Measurements from ENCODE around the gene MNX1.

Gene MNX1

DNA sequence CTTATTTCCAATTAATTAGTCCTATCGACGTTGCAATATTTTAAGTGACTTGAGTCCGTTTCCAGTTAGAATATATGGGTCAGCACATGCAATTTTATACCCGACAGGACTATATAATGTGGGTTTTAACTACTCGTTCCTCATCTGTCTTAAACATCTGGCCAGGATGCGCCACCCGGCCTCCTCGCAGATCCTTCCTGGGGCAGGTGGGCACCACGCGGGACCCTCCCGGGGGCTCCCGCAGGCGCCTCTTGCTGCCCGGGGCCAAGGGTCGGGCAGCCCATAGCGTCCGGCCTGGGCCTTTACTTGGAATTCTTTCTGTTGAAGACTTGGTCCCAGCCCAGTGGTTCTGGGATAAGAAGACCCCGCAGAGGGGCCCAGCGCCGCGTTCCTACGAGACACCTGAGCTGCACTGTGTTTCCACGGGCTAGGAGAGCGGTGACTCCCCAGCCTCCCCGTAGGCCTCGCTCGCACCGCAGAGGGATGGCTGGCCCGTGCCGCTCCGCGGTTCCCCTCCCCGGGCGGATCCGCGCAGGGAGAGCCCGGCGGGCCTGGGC lies 10.1 kb upstream of the MNX1 start:
- TF ChIP-seq, protein P1, sequence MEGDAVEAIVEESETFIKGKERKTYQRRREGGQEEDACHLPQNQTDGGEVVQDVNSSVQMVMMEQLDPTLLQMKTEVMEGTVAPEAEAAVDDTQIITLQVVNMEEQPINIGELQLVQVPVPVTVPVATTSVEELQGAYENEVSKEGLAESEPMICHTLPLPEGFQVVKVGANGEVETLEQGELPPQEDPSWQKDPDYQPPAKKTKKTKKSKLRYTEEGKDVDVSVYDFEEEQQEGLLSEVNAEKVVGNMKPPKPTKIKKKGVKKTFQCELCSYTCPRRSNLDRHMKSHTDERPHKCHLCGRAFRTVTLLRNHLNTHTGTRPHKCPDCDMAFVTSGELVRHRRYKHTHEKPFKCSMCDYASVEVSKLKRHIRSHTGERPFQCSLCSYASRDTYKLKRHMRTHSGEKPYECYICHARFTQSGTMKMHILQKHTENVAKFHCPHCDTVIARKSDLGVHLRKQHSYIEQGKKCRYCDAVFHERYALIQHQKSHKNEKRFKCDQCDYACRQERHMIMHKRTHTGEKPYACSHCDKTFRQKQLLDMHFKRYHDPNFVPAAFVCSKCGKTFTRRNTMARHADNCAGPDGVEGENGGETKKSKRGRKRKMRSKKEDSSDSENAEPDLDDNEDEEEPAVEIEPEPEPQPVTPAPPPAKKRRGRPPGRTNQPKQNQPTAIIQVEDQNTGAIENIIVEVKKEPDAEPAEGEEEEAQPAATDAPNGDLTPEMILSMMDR (IDR thresholded peaks at IDR 0.05) = no peak
- peaks cover 100% of the 10 kb centered on the region for H3K27me3 ChIP-seq
- peaks cover 21 to 39% of the 10 kb centered on the region in 2 experiments for H3K4me1 ChIP-seq (ENCODE audit: control insufficient read depth in 1 of 2, insufficient read depth in 1 of 2, low read depth in 1 of 2, low read length in 1 of 2)
- no peaks in the 10 kb centered on the region for H3K9me3 ChIP-seq
- no peaks in the 10 kb centered on the region for H3K36me3 ChIP-seq
- peak overlapping the region; percentile 45 to 53 for H3K4me3 ChIP-seq (ENCODE audit: low read depth in 1 of 2, low read length in 1 of 2)
- no peak overlapping the region for H3K27ac ChIP-seq

DNA sequence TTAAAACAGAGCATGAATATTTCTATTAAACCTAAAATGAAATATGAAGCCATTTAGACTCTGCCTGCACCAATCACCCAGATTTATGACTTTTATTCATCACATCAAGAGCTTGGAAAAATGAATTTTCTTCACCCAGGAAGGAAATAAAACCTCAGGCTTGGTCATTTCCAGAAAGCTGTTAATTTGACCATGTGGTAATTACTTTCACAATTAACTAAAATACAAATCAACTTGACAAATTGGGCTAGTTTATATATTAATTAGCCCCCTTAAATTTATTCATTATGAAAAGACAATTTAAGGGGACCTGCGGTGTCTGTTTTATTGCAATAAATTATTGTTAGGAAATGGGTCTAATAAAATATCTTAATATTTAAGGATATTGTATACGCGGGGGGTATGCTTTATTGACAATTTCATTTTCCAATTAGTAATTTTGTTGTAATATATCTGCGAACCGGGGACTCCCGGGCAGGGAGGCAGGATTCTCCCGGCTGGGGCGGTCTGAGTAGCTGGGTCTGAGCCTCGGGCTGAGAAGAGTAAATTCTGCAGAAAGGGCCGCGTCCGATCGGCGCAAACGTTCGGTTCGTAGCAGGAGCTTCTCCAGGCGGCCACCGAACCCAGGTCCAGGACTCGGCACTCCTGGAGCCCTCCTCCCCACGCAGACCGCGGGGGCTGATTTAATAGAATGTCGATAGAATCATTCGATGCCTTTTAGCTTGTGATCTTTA lies 9.4 kb upstream of the MNX1 start:
- TF ChIP-seq, protein P1 (IDR thresholded peaks at IDR 0.05) = no peak
- Histone ChIP-seq H3K9me3 (no peaks in the 10 kb centered on the region), H3K4me1 (ENCODE audit: control insufficient read depth in 1 of 2, insufficient read depth in 1 of 2, low read depth in 1 of 2, low read length in 1 of 2) (peaks cover 21 to 39% of the 10 kb centered on the region in 2 experiments), H3K4me3 (ENCODE audit: low read depth in 1 of 2, low read length in 1 of 2) (peak overlapping the region in 1 of 2 experiments; percentile 53), H3K27me3 (peaks cover 100% of the 10 kb centered on the region), H3K36me3 (no peaks in the 10 kb centered on the region), H3K27ac (no peak overlapping the region)

DNA sequence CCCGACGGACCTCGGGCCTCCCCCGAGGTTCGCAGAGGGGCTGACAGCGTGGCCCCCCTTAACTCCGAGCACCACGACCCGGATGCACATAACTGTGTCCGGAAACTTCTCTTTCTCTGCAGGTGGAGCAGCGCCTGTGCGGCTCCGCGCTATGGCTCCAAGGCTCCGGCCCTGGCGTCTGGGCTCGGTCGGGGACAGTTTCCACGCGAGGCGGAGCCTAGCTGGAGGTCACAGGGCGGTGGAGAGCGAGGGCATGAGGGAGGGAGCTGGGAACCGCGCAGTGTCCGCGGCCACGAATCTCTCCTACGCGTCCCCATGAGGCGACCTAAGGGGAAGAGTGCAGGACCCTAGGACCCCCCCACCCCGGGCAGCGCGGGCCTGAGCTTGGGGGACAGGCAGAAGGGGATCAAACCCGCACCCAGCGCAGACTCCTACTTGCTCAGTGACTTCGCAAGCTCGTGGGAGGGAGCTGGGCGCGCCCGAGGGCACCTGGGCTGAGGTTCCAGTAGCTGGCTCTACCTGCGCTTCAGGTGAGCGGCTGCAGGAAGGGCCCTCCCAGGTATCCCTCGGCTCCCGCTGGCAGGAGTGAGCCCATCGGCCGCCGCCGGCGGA lies 8.6 kb upstream of the MNX1 start:
- Histone ChIP-seq H3K27me3 (peaks cover 100% of the 10 kb centered on the region), H3K27ac (no peak overlapping the region), H3K4me1 (ENCODE audit: control insufficient read depth in 1 of 2, insufficient read depth in 1 of 2, low read depth in 1 of 2, low read length in 1 of 2) (peaks cover 21 to 39% of the 10 kb centered on the region in 2 experiments), H3K4me3 (ENCODE audit: low read depth in 1 of 2, low read length in 1 of 2) (peak overlapping the region; percentile 6 to 8), H3K36me3 (no peaks in the 10 kb centered on the region), H3K9me3 (no peaks in the 10 kb centered on the region)
- TF ChIP-seq, protein P1 (IDR thresholded peaks at IDR 0.05) = no peak

DNA sequence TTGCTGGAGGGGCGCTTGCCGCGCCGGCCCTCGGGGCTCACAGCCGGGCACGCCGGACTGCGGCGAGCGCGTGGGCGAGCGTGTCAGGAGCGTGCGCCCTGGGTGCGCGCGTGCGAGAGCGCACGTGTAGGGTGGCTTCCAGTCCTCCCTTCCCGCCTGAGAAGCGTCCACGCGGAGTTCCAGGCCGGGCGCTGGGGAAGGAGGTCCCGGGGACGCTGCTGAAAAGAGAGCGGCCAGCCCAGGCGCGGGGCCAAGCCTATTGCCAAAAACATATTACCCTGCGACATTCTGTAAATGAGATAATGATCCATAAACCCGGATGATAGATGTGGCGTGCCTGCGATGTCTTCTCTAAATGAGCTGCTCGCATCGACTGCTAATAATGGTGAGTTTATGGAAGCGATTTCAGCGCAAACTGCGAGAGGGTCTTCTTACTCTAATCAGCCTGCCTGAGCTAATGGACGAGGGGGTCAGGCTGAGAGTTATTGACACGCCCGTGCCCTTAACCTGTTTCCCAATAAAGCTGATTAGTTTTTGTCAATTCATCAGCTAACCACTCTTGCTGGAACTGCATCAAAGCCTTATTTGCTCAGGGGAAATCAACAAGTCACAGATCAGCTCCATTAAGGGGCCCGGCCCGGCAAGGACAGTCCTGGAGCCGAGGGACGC lies 8.0 kb upstream of the MNX1 start:
- peak overlapping the region; percentile 6 to 8 for H3K4me3 ChIP-seq (ENCODE audit: low read depth in 1 of 2, low read length in 1 of 2)
- no peak overlapping the region for H3K27ac ChIP-seq
- H3K27me3 ChIP-seq = peaks cover 100% of the 10 kb centered on the region
- H3K9me3 ChIP-seq = no peaks in the 10 kb centered on the region
- H3K36me3 ChIP-seq = no peaks in the 10 kb centered on the region
- H3K4me1 ChIP-seq (ENCODE audit: control insufficient read depth in 1 of 2, insufficient read depth in 1 of 2, low read depth in 1 of 2, low read length in 1 of 2) = peaks cover 21 to 39% of the 10 kb centered on the region in 2 experiments
- TF ChIP-seq, protein P1 (IDR thresholded peaks at IDR 0.05) = no peak

DNA sequence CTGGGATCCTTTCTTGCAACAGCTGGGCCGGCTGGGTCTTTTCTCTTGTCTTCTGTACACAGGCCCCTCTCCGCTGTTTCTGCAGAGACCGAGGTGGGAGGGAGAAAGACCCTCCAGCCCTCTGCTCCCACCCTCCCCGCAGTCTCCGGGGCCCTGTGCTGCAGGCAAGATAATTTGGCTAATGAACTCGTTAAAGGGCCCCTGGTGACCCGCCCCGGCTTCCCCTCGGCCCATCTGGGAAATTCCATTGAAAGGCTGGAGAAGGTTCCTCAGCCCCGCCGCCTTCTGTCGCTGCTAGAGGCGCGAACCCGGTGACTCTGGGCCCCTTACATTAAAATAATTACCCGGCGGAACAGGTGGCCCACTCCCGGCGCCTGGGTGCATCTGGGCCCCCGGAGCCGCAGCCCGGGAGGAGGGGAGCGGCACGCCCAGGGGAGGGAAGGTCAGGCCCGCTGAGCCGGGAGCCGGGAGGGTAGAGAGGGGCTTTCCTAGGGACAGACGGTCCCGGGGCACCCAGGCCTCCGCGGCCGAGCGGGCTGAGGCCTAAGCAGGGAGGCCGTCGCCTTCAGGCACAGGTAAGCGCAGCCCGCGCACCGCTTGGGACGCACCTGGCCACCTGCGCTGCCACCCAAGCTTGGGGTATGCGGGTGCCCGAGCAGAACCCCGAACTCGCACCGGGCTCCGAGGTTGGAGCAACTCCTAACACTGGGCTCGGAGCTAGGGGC lies 7.3 kb upstream of the MNX1 start:
- Histone ChIP-seq H3K9me3 (no peaks in the 10 kb centered on the region), H3K27ac (no peak overlapping the region), H3K27me3 (peaks cover 100% of the 10 kb centered on the region)

More for the DNA sequence above, 7.3 kb upstream of the MNX1 start:
- TF ChIP-seq, protein P1 (IDR thresholded peaks at IDR 0.05) = no peak
- Histone ChIP-seq H3K4me1 (ENCODE audit: control insufficient read depth in 1 of 2, insufficient read depth in 1 of 2, low read depth in 1 of 2, low read length in 1 of 2) (peaks cover 21 to 39% of the 10 kb centered on the region in 2 experiments), H3K36me3 (no peaks in the 10 kb centered on the region), H3K4me3 (ENCODE audit: low read depth in 1 of 2, low read length in 1 of 2) (no peak overlapping the region)

Measured in neutrophil (primary cell).